KOPT-K1 (cell line): ENCODE measurements around the gene GMPR2.
"Not testable (repeated sequence)": the region's sequence is repeated elsewhere in the genome, so short reads cannot be mapped to it uniquely, and the experiment has no call there.

ENCODE experiments used
- H3K27ac ChIP-seq: fragments of 200-600 bp; sonication (generic); 2 replicates; pipeline ENCODE4 v1.5.1; 2016; ENCODE audit warnings: antibody characterized with exemption, mild to moderate bottlenecking, low read depth, low read length; ENCODE audit not compliant: poor library complexity, severe bottlenecking
- H3K36me3 ChIP-seq: fragments of 200-600 bp; sonication (generic); 2 replicates; pipeline ENCODE4 v1.5.1; 2017; ENCODE audit warnings: antibody characterized with exemption, mild to moderate bottlenecking, low read length, moderate library complexity; ENCODE audit not compliant: insufficient read depth
- H3K9me3 ChIP-seq: fragments of 200-600 bp; sonication (generic); 2 replicates; pipeline ENCODE4 v1.5.1; 2017; ENCODE audit warnings: antibody characterized with exemption, low read length, mild to moderate bottlenecking; ENCODE audit not compliant: insufficient read depth, poor library complexity, severe bottlenecking

GMPR2 gene

DNA sequence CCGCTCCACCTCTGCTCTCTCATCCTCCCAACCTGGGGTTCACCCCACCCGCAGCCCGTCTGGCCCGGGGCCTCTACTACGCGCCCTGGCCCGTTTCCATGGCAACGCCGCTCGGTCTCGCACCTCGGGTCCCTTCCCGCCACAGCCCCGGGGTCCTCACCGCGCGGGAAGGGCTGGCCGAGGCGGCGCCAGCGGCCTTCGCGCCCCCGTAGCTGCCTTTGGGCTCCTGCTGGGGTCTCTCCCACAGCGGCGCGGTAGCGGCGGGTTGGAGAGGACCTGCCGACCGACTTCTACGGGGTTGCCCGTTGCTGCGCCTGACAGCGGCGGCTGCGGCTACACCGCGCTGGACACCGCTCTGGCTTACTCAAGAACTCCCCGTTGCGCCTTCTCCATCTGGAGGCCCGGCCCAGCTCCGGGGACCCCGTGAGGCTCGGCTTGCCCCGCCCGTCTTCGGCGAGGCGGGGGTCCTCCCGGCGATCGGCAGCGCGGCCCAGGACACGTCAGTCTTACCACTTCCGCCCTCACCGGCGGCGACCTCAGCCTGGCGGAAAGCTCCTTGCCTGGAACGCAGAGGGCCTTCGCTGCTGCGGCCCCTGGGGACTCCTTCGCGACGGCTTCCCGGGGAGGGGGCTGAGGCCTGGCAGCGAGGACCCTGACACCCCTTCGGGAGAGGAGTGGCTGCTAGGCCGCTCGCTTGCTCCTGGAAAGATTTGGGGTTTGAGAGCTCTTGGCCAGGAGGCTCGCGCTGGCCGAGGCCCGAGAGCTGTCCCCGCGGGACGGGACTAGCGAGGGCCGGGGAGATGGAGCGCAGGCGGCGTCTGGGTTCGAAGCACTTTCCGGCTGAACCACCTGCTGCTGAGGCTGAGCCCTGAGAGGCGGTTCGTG lies 37.3 kb upstream of the GMPR2 start, which contains the start of gene TM9SF1:
TSS of gene TM9SF1 (minus strand) at position 256 of the 885 bp plus-strand sequence. CDS start 422 bp downstream, outside the sequence.
- peak within 1 kb of the TSS; percentile 98 for H3K27ac ChIP-seq
- H3K9me3 ChIP-seq = no peaks in the 10 kb centered on the region
- H3K36me3 ChIP-seq = peaks cover 44% of the 10 kb centered on the region

DNA sequence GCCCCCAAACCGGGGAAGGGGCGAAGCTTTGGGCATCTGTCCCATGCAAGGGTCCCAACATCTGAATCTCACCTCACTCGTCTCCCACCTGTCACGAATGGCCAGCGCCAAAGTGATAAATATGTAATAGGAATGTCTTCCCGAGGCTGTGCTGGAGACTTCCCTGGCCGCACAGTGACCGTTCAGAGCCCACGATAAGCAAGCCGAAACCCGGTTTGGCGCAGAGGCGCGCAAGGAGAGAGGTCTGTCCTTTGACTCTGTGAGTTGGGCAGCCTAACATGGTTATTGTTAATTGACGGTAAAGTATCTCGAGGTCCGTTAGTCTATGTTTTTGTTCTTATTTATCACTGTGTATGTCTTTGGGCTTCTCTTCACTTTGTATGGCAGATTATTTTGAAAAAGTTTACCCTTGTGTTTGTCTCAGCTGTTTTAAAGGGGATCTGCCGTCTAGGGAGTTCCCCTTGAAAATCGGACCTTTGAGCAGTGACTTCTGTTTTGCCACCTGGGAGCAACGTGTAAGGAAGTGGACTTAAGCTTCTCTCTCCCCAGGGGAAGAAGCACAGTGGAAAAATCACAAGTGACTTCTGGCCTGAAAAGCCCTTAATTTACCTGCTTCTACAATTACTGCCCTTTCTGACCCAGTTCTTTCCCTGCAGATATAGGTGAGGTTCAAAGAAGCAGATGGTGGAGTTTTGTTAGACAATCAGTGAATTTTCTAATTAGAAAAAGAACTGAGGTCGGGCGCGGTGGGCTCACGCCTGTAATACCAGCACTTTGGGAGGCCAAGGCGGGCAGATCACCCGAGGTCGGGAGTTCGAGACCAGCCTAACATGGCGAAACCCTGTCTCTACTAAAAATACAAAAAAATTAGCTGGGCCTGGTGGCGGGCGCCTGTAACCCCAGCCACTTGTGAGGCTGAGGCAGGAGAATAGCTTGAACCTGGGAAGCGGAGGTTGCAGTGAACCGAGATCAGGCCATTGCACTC lies 36.4 kb upstream of the GMPR2 start:
- Histone ChIP-seq H3K36me3 (peaks cover 40% of the 10 kb centered on the region), H3K27ac (peak overlapping the region; percentile 98), H3K9me3 (peaks cover under 1% of the 10 kb centered on the region)

DNA sequence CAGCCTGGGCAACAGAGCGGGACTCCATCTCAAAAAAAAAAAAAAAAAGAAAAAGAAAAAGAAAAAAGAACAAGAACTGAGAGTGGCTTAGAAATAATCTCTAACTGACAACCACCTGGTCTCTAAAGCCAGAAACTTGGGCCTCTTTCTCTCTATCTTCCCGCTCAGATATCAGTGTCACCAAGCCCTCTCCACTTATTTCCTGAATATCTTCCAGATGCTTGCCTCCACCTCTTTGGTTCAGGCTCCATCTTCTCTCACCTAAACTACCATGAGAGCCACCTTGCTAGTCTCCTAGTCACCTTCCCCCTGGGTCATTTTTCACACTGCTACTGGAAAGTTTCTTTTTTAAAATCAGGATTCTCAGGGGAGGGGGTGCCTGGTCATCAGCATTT lies 35.7 kb upstream of the GMPR2 start:
- Histone ChIP-seq H3K27ac (no peak overlapping the region), H3K36me3 (peaks cover 40% of the 10 kb centered on the region), H3K9me3 (peaks cover 6% of the 10 kb centered on the region)

DNA sequence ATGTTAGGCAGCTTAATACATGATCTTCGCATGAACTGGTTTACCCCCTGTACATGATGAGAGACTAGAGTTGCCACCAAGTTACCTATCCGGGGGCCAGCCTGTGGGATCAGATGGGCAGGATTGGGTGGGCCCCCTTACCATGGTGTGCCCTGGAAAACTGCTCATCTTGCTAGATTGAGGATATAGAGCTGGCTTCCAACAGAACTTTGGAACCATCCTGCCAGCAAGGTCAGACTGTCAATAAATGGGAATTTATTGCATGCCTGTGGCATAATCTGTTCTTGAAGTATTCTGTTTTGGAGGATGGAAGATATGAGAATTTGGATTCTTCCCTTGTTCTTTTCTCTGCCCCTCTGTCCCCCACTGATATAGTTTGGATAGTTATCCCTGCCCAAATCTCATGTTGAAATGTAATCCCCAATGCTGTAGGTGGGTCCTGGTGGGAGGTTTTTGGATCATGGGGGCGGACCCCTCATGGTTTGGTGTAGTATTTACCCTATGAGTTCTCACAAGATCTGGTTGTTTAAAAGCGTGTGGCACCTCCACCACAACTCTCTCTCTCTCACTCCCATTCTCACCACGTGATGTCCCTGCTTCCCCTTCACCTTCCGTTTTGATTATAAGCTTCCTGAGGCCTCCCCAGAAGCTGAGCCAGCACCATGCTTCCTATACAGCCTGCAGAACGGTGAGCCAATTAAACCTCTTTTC lies 33.8 kb upstream of the GMPR2 start:
- Histone ChIP-seq H3K36me3 (peaks cover 41% of the 10 kb centered on the region), H3K9me3 (peaks cover 19% of the 10 kb centered on the region), H3K27ac (no peak overlapping the region)

- H3K27ac ChIP-seq = not testable (repeated sequence)
- H3K9me3 ChIP-seq = peaks cover 19% of the 10 kb centered on the region
- peaks cover 71% of the 10 kb centered on the region for H3K36me3 ChIP-seq
Measured at GRCh38 chr14:24202538-24202937, 30.2 kb upstream of the GMPR2 start.

DNA sequence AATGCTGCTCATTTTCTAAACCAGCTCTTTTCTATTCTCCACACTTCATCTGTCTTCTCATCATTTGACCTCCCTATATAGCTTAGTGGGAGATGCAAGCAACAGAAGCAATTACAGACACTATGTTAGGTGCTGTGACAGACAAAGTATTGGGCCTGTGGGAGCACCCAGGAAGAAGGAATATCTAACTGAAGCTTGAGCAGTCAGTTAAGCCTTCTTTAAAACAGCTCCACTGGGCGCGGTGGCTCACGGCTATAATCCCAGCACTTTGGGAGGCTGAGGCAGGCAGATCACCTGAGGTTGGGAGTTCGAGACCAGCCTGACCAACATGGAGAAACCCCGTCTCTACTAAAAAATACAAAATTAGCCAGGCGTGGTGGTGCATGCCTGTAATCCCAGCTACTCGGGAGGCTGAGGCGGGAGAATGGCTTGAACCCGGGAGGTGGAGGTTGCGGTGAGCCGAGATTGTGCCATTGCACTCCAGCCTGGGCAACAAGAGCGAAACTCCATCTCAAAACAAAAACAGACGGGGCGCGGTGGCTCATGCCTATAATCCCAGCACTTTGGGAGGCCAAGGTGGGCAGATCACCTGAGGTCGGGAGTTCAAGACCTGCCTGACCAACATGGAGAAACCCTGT lies 29.4 kb upstream of the GMPR2 start:
- peaks cover 79% of the 10 kb centered on the region for H3K36me3 ChIP-seq
- peaks cover 19% of the 10 kb centered on the region for H3K9me3 ChIP-seq
- not testable (repeated sequence) for H3K27ac ChIP-seq

DNA sequence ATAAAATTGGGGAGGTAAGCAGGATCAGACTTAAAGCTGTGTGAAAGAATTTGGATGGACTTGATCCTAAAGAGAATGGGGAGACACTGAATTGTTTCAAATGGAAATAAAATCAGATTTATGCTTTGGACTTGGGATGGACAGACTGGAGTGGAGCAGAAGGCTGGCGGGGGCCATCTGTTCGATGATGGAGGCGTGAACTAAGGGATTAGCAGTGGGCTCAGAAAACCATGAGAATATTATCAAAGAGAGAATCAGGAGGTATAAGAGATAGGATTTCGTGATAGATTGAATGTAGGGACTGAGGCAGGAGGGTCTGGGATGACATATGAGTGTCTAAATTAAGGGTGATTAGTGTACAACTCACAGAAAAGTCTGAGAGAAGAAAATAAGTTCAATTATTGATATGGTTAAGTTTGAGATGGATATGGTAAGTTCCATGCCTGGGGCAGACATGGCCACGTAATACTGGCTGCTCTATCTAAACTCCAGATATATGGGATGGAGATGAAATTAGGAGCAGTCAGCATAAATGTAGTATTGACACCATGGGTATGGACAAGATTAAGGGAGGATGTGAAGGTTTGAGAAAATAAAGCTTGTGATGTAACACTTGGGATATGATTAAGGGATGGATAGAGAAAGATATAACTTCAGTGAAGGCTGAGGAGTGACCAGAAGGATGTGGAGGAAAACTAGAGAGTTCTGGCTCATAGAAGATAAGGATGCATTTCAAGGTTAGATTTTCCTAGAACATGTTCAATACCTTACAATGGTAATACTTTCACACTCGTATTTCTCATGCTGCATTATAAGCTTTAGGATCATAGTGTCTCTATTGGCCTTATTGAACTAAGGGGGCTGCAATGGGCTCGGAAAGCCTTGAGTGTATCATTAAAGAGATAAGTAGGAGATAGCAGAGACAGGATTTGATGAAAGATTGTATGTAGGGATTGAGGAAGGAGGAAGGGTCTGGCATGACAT lies 28.3 kb upstream of the GMPR2 start:
- H3K36me3 ChIP-seq = peaks cover 84% of the 10 kb centered on the region
- H3K27ac ChIP-seq = no peak overlapping the region
- peaks cover 19% of the 10 kb centered on the region for H3K9me3 ChIP-seq

GRCh38 chr14:24206260-24207103 lies 26.2 kb upstream of the GMPR2 start:
- Histone ChIP-seq H3K27ac (no peak overlapping the region), H3K9me3 (peaks cover 17% of the 10 kb centered on the region), H3K36me3 (peaks cover 95% of the 10 kb centered on the region)

DNA sequence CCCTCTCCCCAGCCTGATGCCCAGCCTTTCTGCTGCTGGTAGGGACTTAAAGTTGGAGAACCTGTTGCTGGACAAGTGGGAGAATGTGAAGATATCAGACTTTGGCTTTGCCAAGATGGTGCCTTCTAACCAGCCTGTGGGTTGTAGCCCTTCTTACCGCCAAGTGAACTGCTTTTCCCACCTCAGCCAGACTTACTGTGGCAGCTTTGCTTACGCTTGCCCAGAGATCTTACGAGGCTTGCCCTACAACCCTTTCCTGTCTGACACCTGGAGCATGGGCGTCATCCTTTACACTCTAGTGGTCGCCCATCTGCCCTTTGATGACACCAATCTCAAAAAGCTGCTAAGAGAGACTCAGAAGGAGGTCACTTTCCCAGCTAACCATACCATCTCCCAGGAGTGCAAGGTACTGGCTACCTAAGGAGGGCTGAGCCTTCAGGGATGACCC lies 25.6 kb upstream of the GMPR2 start:
- Histone ChIP-seq H3K9me3 (peaks cover 12% of the 10 kb centered on the region), H3K36me3 (peaks cover 93% of the 10 kb centered on the region), H3K27ac (no peak overlapping the region)

- Histone ChIP-seq H3K36me3 (peaks cover 88% of the 10 kb centered on the region), H3K27ac (no peak overlapping the region), H3K9me3 (peaks cover 7% of the 10 kb centered on the region)
Measured at GRCh38 chr14:24207625-24208024, 25.1 kb upstream of the GMPR2 start.

- no peak overlapping the region for H3K27ac ChIP-seq
- peaks cover 58% of the 10 kb centered on the region for H3K36me3 ChIP-seq
- H3K9me3 ChIP-seq = no peaks in the 10 kb centered on the region
Measured at GRCh38 chr14:24211311-24211710, 21.4 kb upstream of the GMPR2 start.

- Histone ChIP-seq H3K27ac (peak within 1 kb of the TSS; percentile 88), H3K9me3 (no peaks in the 10 kb centered on the region), H3K36me3 (peaks cover 50% of the 10 kb centered on the region)
Measured at GRCh38 chr14:24212924-24213865, 19.5 kb upstream of the GMPR2 start, which contains the start of gene CHMP4A. Gene CHMP4A (minus strand): TSS chr14:24213488. CDS start chr14:24213439, 49 bp downstream.
